GM23338 (cell line): ENCODE data around the gene MYPOP. TPM values are rescaled to one million over a fixed set of nuclear protein-coding genes. Genes with fewer than 3 reads are reported as not detected.

Experiments
- ATAC-seq: fragments of 200-7000 bp; cut with Tn5 transposase; 3 replicates; pipeline ENCODE4 v1.9.1; 2020
- DNase-seq: peaks from one replicate; pipeline ENCODE4 v3.0.0-alpha.2; 2015; ENCODE audit warnings: low spot score
- H2AFZ ChIP-seq: fragments of 200-600 bp; sonication (generic); 2 replicates; pipeline ENCODE4 v1.8.0; 2016; ENCODE audit warnings: antibody characterized with exemption, mild to moderate bottlenecking, moderate library complexity
- H3F3A ChIP-seq: fragments of 200-600 bp; sonication (generic); replicated peaks from 2 replicates; pipeline ENCODE4 v1.8.0; 2017; ENCODE audit warnings: antibody characterized with exemption, mixed run types, low read depth
- H3K27ac ChIP-seq: fragments of 200-600 bp; sonication (generic); 2 replicates; pipeline ENCODE4 v1.6.1; 2016; ENCODE audit warnings: low read depth
- H3K27me3 ChIP-seq: fragments of 200-600 bp; sonication (generic); 2 replicates; pipeline ENCODE4 v1.8.0; 2016; ENCODE audit warnings: mild to moderate bottlenecking, mixed run types, moderate library complexity; ENCODE audit not compliant: insufficient read depth
- H3K36me3 ChIP-seq: fragments of 200-600 bp; sonication (generic); 2 replicates; pipeline ENCODE4 v1.8.0; 2016; ENCODE audit warnings: mild to moderate bottlenecking; ENCODE audit not compliant: insufficient read depth
- H3K4me1 ChIP-seq: fragments of 200-600 bp; sonication (generic); 2 replicates; pipeline ENCODE4 v1.8.0; 2016; ENCODE audit warnings: mild to moderate bottlenecking, moderate library complexity; ENCODE audit not compliant: insufficient read depth
- H3K4me2 ChIP-seq: fragments of 200-600 bp; sonication (generic); 2 replicates; pipeline ENCODE4 v1.7.1; 2017; ENCODE audit warnings: mixed run types
- H3K4me3 ChIP-seq: fragments of 200-600 bp; sonication (generic); 2 replicates; pipeline ENCODE4 v1.6.1; 2016; ENCODE audit warnings: mixed run types
- H3K79me2 ChIP-seq: fragments of 200-600 bp; sonication (generic); replicated peaks from 2 replicates; pipeline ENCODE4 v1.8.0; 2017; ENCODE audit warnings: mild to moderate bottlenecking; ENCODE audit not compliant: insufficient read depth
- H3K9me2 ChIP-seq: fragments of 200-600 bp; sonication (generic); 2 replicates; pipeline ENCODE4 v1.8.0; 2017; ENCODE audit not compliant: insufficient read depth
- H4K20me1 ChIP-seq: fragments of 200-600 bp; sonication (generic); replicated peaks from 2 replicates; pipeline ENCODE4 v1.8.0; 2017; ENCODE audit warnings: mild to moderate bottlenecking; ENCODE audit not compliant: insufficient read depth
- H3K27ac Mint-ChIP-seq: 2 replicates; pipeline ENCODE4 v1.8.0; 2020; ENCODE audit warnings: inconsistent platforms, mild to moderate bottlenecking, moderate library complexity, mixed read lengths
- H3K27me3 Mint-ChIP-seq: 3 replicates; pipeline ENCODE4 v1.8.0; 2022; ENCODE audit warnings: low read depth, mild to moderate bottlenecking, moderate library complexity, mixed read lengths, inconsistent platforms; ENCODE audit not compliant: insufficient read depth, poor library complexity
- H3K36me3 Mint-ChIP-seq: 3 replicates; pipeline ENCODE4 v1.8.0; 2021; ENCODE audit warnings: low read depth, mild to moderate bottlenecking, inconsistent platforms, moderate library complexity, mixed read lengths
- H3K4me1 Mint-ChIP-seq: 3 replicates; pipeline ENCODE4 v1.8.0; 2020; ENCODE audit warnings: mild to moderate bottlenecking, inconsistent platforms, mixed read lengths
- H3K4me3 Mint-ChIP-seq: 3 replicates; pipeline ENCODE4 v1.8.0; 2021; ENCODE audit warnings: moderate library complexity, mild to moderate bottlenecking, inconsistent platforms, mixed read lengths
- H3K9me3 Mint-ChIP-seq: 3 replicates; pipeline ENCODE4 v1.8.0; 2020; ENCODE audit warnings: moderate library complexity, mild to moderate bottlenecking, inconsistent platforms, mixed read lengths
- CREB1 ChIP-seq: fragments of 250-450 bp; sonication (Bioruptor Pico); IDR thresholded peaks from 2 replicates; pipeline ENCODE4 v1.5.0; 2020; ENCODE audit warnings: low read depth, mild to moderate bottlenecking, moderate library complexity
- JUNB ChIP-seq: IDR thresholded peaks from one replicate; pipeline ENCODE4 v1.6.1; 2016; ENCODE audit warnings: antibody characterized with exemption; ENCODE audit not compliant: unreplicated experiment
- NANOG ChIP-seq: IDR thresholded peaks from 2 replicates; pipeline ENCODE4 v1.6.1; 2016; ENCODE audit warnings: antibody characterized with exemption, borderline replicate concordance
- REST ChIP-seq: IDR thresholded peaks from one replicate; pipeline ENCODE4 v1.6.1; 2018; ENCODE audit warnings: antibody characterized with exemption; ENCODE audit not compliant: unreplicated experiment
- ZNF114 ChIP-seq: fragments of 250-450 bp; sonication (Bioruptor Pico); IDR thresholded peaks from 2 replicates; pipeline ENCODE4 v1.5.0; 2020; ENCODE audit warnings: mild to moderate bottlenecking, moderate library complexity
- ZNF331 ChIP-seq: fragments of 250-450 bp; sonication (Bioruptor Pico); IDR thresholded peaks from 2 replicates; pipeline ENCODE4 v1.5.0; 2020; ENCODE audit warnings: low read depth, mild to moderate bottlenecking, moderate library complexity
- ZNF462 ChIP-seq: fragments of 250-450 bp; sonication (Bioruptor Pico); IDR thresholded peaks from 2 replicates; pipeline ENCODE4 v1.5.0; 2020; ENCODE audit warnings: mild to moderate bottlenecking, moderate library complexity
- polyA plus RNA-seq: library from polyadenylated mRNA; unstranded; fragments of >200 nt; fragmentation: Nextera tagmentation; extraction: Ambion mirVana; gene quantifications from 2 replicates; pipeline ENCODE4 v1.2.1, GENCODE V29; 2016
- total RNA-seq: library from RNA; depleted of rRNA; stranded (reverse); fragments of >200 nt; shearing (Covaris generic); gene quantifications from 2 replicates; pipeline ENCODE4 v1.2.3, GENCODE V29; 2014
- TF ChIP-seq, protein P1 (sequence below), 2 experiments: fragments of 200-600 bp in 1 of 2; sonication (generic) in 1 of 2; conservative IDR thresholded peaks; 2 replicates each; pipeline versions ENCODE4 v1.5.1 to v1.6.1; 2016 to 2017; ENCODE audit warnings: antibody characterized with exemption in 2 of 2, low read depth in 2 of 2, mild to moderate bottlenecking in 2 of 2, moderate library complexity in 1 of 2

MYPOP gene
- total and polyA plus RNA-seq, 2 experiments from 2014 or later: 3.0 to 6.9 TPM

GRCh38 chr19:45938733-45939319 is 36.4 kb upstream of the MYPOP start:
- no peaks in the 10 kb centered on the region for H3K27me3 ChIP-seq
- Mint-ChIP-seq H3K4me3 (no peak overlapping the region), H3K27ac (no peak overlapping the region), H3K9me3 (no peaks in the 10 kb centered on the region), H3K27me3 (peaks cover 10% of the 10 kb centered on the region), H3K4me1 (peaks cover 22% of the 10 kb centered on the region), H3K36me3 (peaks cover 9% of the 10 kb centered on the region; the same call in 2 of the 3 replicates)
- H3K79me2 ChIP-seq: no peaks in the 10 kb centered on the region
- H3F3A ChIP-seq: 0 out of 2 replicates have a peak, but pooled peaks cover 7% of the 10 kb centered on the region
- no peaks in the 10 kb centered on the region for H4K20me1 ChIP-seq
- ATAC-seq (no peak), DNase-seq (no peak)
- H3K36me3 ChIP-seq: no peaks in the 10 kb centered on the region; the same call in 1 of the 2 replicates
- H3K4me2 ChIP-seq: no peak overlapping the region
- H3K4me3 ChIP-seq: no peak overlapping the region
- no peak overlapping the region for H3K27ac ChIP-seq
- TF ChIP-seq NANOG (no peak), ZNF462 (CRISPR knock-in tag) (no peak), REST (no peak), CREB1 (no peak), JUNB (no peak), ZNF114 (no peak), ZNF331 (CRISPR knock-in tag) (no peak)
- TF ChIP-seq, protein P1, sequence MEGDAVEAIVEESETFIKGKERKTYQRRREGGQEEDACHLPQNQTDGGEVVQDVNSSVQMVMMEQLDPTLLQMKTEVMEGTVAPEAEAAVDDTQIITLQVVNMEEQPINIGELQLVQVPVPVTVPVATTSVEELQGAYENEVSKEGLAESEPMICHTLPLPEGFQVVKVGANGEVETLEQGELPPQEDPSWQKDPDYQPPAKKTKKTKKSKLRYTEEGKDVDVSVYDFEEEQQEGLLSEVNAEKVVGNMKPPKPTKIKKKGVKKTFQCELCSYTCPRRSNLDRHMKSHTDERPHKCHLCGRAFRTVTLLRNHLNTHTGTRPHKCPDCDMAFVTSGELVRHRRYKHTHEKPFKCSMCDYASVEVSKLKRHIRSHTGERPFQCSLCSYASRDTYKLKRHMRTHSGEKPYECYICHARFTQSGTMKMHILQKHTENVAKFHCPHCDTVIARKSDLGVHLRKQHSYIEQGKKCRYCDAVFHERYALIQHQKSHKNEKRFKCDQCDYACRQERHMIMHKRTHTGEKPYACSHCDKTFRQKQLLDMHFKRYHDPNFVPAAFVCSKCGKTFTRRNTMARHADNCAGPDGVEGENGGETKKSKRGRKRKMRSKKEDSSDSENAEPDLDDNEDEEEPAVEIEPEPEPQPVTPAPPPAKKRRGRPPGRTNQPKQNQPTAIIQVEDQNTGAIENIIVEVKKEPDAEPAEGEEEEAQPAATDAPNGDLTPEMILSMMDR (conservative IDR thresholded peaks at IDR 0.05; ENCODE audit: low read depth in 2 of 2): no peak
- H2AFZ ChIP-seq: no peak overlapping the region
- H3K4me1 ChIP-seq: peaks cover 14% of the 10 kb centered on the region; the same call in 1 of the 2 replicates
- H3K9me2 ChIP-seq: no peaks in the 10 kb centered on the region
